HG03196 (cell line): ENCODE data around the gene HEBP1.
"Not testable (repeated sequence)": the region's sequence is repeated elsewhere in the genome, so short reads cannot be mapped to it uniquely, and the experiment has no call there.

Source experiments
- ATAC-seq: cut with Tn5 transposase; IDR thresholded peaks from one replicate; pipeline ENCODE4 v1.9.1; 2021; ENCODE audit not compliant: unreplicated experiment

The HEBP1 gene, protein sequence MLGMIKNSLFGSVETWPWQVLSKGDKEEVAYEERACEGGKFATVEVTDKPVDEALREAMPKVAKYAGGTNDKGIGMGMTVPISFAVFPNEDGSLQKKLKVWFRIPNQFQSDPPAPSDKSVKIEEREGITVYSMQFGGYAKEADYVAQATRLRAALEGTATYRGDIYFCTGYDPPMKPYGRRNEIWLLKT

DNA sequence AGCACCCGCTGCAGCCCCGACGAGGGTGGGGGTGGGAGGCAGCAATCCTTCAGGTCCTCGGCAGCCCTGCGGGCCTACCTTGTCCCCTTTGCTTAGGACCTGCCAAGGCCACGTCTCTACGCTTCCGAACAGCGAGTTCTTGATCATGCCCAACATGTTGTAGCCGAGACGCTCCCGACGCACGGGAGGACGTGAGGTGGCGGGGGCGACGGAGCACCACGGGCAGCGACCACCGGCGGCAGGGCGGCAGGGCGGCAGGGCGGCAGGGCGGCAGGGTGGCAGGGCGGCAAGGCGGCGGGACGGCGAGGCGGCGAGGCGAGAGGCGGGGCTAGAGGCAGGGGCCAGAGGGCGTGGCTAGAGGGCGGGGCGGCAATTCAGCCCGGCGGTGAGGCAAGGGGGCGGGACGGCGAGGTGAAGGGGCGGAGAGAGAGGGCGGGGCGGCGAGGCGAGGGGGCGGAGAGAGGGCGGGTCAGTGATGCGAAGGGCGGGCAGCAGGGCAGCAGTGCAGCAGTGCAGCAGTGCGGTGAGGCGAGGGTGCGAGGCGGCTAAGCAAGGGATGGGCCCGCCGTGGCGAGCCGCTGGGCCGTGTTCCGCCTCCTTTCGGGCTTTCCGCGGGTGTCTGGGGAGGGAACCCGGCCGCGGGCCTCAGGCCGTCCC lies at the start of gene HEBP1:
TSS of gene HEBP1 (minus strand) at position 307 of the 657 bp plus-strand sequence. CDS start at position 156, 151 bp downstream.
- peak; percentile 78 for ATAC-seq

DNA sequence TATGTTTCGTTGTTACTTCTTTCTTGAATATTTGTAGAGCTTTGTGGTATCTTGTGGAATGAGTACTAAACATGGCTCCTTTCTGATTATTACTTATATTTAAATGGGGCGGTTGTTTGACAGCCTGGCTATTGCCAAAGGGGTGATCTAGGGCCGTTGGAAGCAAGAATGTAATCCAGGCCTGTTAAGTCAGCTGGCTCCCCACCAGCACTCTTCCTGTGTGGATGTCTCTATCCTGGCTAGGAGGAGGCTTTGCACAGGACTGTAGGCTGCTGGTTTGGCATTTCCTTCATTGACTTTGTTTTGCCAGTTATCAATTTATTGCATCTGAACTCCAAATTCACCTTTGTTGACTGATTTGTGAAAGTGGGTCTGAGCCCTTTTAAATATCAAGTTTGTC lies 49.8 kb upstream of the HEBP1 start:
- no peak for ATAC-seq

DNA sequence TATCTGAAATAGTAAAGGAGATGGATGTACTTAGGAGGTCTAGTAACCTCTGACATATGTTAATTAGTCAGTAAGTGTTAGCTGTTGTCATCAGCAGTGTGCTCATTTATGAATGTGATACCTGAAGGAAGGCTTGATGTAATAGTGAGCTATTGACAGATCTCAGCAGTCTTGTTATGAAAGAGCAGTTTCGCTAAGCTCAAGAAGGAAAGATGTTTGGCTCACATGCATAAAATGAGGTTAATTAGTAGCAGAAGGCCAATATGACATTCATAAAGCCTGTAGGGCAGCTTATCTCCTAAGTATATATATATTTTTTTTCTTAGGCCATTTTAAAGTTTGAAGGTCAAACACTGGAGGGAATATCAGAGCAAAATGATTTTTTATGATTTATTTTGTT lies 46.9 kb upstream of the HEBP1 start:
- no peak for ATAC-seq

DNA sequence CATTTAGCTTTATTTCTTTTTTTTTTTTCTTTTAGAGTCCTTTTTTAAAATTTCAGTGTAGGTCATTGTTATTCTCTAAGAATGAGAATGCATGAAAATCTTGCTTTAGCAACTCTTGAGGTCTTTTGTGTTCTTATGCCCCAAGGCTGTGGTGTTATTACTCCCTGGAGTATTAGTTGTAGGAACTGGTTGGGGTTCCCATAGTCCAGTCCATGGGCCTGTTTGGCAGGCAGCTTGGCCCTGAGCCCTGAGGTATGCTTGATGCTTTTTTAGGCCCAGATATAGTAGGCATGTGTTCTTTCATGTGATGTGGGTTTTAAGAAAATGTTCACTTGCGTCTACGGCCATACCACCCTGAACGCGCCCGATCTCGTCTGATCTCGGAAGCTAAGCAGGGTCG lies 45.8 kb upstream of the HEBP1 start:
- no peak for ATAC-seq

DNA sequence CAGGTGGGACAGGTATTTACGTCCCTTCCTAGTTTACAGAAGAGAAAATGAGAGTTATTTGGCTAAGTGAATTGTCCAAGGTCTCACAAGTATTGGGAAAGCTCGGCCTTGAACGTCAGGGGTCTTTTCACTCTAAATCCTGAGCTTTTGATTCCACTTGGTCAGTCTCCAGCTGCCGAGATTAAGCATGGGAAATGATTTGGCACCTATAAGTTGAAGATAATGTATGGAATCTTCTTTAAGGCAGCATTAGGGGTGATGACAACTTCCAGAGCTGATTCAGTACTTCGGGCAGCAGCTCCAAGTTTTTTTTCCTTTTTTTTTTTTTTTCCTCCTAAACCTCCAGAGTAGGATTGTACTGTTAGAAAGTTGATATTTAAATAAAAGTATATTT lies 44.8 kb upstream of the HEBP1 start:
- ATAC-seq: no peak

DNA sequence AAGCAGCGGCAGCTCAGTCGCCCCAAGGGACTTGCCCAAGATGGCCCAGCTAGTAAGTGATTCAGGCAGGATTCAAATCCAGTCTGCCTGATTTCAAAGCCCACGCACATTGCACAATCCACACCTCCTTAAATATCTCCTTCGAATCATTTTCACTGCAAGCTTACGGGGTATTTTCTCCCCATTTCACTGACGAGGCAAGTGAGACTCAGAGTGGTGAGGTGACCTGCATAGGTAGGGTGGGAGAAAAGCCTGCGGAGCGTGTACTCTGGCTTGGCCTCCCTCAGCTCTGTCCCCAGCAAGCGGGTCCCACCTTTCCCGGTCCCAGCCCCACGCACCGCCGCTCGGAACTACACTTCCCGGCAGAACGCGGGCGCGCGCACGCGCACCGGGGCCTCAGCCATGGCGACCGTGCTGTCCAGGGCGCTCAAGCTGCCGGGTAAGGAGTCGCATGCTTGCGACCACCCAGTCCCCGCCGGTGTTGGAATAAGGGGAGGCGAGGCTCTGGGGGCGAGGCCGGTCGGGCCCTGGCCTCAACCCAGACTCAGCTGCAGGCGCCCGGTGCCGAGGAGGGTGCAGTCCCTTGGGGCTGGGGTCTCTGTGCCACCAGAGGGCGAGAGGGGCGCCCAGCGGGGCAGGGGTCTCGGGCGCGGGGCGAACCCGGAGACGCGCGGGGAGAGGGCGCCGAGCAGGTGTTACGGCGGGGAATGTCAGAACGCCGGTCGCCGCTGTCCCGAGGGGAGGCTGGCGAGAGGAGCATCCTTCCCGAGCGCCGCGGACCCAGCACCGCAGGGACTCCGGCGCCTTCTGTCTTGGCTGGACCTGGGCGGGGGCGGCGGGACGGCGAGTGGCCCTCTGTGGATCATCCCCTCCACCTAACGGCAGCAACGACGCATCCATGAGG lies 44.2 kb upstream of the HEBP1 start, which contains the start of gene FAM234B:
TSS of gene FAM234B (plus strand) at position 380 of the 904 bp plus-strand sequence. CDS start at position 403, 23 bp downstream.
- peak; percentile 84 for ATAC-seq

DNA sequence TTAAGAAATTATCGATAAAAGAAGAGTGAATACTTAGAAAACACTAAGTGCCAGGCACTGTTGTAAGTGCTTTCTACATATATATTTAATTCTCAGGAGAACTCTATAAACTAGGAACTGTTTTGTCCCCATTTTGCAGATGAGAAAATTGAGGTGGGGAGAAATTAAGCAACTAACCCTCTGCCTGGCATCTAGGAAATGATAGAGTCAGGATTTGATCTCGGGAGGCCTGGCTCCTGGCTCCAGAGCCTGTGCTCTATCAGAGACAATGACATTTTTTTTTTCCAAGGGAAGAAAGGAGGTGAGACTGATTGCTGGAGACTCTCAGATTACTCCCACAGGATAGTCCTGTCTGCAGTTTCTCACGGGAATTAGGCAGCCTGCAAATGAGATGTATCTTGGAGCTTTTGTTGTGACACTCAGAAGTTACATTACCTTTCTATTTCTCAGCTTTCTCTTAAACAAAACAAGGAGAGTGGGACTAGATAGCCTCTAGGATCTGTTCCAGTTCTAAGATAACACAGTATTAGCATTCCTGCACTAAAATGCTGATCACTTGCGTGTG lies 42.7 kb upstream of the HEBP1 start:
- no peak for ATAC-seq

DNA sequence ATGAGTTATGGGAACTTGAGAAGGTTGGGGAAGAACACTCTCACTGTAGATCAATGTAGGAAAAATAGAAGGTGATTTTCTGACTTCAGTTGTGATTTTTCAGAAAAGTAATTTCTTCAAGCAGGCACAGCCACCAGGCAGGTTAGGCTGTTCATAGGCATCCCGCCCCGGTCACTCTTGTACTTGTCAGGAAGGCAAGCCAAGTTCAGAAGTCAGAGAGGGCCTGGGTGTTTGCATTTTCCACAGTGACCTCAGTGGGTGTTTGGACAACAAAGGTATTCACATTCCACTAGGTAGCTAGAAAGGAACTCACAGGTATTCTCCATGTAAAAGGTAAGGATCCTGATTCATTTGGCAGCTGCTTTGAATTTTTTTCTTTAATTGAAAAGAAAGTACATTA lies 41.2 kb upstream of the HEBP1 start:
- ATAC-seq: no peak

DNA sequence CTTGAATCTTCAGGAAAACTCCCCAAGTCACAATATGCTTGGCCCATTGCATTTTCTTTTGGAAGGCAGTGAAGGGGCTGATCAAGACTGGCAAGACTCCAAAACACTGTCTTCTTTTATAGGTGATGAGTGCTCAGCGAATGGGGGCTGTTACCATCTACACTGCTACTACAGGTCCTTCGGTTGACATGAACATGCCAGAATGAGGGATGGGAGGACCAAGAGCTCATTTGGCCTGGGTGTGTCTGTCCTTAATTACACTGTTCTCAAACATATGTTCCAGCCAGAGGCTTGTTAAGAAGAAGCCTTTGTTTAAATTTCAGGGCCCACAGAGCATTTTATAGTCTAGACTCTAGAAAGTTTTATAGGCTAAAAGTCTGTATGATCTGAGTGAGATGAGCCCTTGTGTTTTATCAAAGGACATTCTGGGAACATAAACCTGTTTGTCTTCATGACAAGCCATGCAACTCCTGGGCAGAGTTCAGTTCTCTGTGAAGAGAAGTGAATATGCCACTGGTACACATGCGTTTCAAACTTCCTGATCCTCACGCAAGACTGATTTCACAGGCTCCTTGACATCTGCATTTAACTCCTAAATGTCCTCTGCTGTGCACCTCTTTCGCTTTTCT lies 39.4 kb upstream of the HEBP1 start:
- ATAC-seq: no peak

DNA sequence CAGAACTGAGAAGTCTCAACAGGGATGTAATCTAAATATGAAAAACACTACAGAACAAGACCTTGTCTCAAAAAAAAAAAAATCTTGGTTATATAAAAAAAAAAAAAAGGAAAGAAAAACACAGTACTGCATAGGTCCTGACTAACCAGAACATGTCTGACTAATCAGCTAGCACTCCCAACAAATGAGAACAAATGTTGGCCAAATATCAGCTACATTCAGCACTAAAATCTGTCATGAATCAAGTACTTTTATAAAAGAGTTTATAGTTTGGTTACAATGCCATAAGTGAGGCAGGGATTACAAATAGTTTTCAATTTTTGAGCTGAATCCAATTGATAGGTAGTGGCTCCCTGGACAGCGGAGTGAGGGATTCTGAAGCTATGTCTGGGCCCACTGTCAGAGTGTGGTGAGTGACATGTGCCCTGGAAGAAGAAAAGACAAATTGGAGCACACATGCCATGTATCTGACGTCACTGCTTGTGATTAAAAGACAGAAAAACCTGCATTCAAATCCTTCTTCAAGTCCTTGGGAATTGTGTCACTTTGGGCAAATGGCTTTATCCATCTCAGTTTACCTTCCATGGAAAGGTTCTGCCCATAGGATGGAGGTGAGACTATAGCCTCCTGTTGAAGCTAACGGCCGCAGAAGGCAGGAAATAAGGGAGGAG lies 38.6 kb upstream of the HEBP1 start:
- ATAC-seq: no peak

DNA sequence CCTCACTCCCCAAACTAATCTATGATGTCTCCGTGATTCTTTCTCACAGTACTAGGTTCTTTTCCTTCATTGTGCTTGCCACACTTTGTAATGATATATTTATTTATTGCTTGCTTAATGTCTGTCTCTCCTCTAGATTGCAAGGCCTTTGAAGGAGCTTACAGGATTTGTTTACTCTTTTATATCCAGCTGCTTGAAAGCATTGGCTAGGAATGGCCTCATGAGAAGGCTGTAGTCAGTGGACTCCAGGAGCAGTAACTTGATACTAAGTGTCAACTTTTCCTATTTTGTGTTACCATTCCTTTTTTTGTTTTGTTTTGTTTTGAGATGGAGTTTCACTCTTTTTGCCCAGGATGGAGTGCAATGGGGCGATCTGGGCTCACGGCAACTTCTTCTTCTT lies 36.8 kb upstream of the HEBP1 start:
- no peak for ATAC-seq

DNA sequence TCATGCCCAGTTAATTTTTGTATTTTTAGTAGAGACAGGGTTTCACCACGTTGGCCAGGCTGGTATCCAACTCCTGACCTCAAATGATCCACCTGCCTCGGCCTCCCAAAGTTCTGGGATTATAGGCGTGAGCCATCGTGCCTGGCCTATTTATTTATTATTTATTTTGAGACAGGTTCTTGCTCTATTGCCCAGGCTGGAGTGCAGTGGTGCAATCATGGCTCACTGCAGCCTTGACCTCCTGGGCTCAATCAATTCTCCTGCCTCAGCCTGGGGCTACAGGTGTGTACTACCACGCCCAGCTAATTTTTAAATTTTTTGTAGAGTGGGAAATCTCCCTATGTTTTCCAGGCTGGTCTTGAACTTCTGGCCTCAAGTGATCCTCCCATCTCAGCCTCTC lies 35.3 kb upstream of the HEBP1 start:
- ATAC-seq: not testable (repeated sequence)

DNA sequence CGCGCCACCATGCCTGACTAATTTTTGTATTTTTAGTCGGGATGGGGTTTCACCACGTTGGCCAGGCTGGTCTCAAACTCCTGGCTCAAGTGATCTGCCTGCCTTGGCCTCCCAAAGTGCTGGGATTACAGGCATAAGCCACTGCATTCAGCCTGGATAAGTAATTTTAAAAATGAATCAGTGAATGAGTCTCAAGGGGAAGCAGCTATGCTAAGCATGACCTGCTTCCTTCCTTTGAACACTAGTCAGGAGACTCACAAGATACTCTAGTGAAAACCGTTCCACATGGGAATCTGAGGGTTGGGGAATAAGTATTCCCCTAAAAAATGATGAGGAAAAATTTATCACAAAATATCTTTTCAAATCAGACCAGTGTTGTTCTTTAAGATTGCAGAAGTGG lies 33.4 kb upstream of the HEBP1 start:
- ATAC-seq: no peak

DNA sequence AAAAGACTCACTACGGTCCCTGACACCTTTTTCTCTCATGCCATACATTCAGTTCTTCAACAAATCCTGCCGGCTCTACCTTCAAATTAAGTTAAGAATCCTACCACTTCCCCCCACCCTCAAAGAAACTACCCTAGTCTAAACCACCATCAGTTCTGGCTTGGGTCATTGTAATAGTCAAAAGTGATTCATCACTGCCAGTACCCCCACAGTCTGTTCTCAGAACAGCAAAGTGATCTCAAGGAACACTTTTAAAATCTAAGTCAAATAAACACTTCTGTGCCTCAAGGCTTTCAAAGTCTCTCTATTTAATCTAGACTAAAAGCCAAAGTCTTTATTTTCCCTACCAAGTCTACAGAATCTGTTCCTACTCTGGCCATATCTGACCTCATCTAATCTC lies 32.1 kb upstream of the HEBP1 start:
- ATAC-seq: no peak

DNA sequence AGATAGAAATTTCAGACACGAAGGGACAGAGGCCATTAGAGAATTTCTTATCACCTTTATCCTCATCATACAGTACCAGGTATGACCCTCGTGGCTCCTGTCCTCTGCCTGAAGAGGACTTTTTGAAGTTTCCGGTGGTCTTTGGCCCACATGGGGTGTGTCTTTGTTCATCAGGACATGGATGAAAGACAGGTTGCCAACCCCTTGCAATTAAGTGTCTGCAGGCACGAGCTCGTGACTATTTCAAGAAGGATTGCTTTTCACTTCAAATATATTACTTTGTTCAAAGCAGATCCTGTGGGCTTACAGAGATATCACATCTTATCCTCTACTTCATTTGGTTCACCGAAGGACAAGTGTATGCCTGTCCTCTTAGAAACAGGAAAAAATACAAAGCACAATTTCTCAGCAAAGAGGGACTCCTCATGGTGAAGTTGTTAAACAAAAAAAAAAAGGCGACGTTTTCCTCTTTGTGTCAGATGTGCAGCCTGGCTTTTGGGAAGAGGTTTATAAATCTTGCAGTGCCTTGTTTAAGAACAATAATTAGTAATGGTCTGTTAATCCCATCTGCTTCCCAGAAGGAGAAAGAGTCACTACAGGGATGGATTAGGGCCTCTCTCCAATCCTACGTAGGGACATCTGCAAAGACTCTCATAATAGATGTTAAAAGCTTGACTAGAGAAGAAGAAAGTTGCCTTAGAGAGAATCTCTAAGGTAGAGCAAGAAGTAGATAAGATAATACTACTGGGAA lies 30.7 kb upstream of the HEBP1 start:
- ATAC-seq: no peak

DNA sequence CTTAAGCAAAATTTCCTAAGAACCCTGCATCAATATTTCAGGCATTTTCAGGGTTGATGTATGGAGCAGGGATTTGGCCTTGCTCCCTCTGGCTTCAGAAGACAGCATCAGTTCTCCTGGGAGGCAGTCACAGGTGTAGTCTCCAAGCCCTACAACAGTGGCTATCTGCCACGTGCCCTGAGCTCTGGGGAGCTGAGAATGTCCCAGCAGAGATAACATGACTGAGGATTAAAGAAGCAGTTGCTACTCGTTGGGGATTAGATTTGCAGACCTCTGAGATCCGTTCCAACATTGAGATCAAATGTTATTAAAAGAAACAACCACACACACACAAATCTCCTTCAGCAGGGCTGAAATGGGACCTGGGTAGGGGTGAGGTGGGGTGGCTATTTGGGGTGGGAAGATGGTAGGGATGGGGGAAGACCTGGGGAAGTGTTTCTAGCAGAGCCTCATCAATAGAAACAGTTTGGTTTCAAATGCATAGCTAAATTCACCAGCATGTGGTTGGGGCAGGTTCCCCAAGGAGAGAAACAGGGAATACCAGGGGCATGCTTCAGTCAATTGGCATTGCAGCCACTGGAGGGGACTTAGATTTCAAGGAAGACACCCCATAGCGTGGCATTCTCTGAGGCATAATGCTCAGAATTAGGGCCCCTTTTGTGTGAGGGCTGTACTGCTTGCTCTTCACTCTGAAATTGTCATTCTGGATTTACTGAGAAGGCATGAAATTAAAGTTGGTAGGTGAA lies 28.9 kb upstream of the HEBP1 start:
- ATAC-seq: no peak

DNA sequence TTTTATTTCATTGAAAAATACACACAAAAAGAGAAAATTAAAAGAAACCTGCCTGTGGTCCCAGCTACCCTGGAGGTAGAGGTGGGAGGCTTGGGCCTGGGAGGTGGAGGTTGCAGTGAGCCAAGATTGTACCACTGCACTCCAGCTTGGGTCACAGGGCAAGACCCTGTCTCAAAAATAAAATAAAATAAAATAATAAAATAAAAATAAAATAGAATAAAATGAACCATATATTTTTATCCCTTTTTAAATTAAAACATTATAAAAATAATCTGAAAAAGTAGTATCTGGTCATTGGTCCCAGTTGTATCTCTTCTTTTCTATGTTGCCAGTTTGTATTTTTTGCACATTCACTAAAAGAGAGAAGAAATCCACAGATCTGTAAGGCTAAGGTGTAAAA lies 27.4 kb upstream of the HEBP1 start:
- no peak for ATAC-seq

DNA sequence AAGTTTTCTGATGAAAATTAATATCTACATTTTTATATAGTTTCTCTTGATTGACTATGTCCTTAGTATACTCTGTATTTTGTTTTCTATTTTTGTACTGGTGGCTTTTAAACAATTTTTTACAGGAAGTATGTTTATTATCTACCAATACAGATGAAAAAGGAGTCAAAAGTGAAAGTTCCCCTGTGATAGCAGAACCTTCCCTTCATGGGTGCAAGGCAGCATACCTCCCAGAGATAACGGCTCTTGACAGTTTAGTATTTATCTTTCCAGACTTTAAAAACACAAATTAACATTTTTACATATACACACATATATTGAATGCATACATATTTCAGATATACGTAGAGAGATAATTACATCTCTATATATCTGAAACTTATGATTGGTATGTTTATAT lies 27.0 kb upstream of the HEBP1 start:
- ATAC-seq: no peak

DNA sequence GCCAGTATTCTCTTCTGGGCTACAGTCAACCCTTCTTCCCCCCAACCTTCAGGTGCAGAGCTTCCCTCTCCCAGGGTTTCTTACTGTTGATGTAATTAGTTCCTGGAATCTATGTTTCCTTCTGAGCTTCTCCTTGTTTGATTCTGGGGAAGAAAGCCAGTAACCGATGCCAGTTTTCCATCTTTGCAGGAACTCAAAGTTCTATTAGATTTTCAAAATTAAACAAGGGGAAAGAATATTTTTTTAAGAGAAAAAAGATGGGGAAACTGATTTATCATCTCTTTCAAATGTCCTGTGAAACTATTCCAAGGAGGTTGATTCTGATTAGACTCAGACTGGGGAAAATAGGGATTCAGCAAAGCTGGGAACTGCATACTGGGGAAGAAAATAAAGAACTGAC lies 26.2 kb upstream of the HEBP1 start:
- no peak for ATAC-seq
